ENCODE measurements around the gene APOB. TPM values are rescaled to one million over a fixed set of nuclear protein-coding genes. Genes with fewer than 3 reads are reported as not detected.

APOB gene
- total and polyA plus RNA-seq, 2 of the 13 experiments (the other 11 are each of a cell fraction or from before 2014, with no cell fraction given): 1,569 to 2,515 TPM

GRCh38 chr2:21005700-21006422 is 38.0 kb downstream of the APOB start (continued):
- TF ChIP-seq ZIK1 (CRISPR knock-in tag; IDR thresholded peaks at IDR 0.05; ENCODE audit: borderline replicate concordance, low read depth): no peak
- TF ChIP-seq NR0B2 (CRISPR knock-in tag; IDR thresholded peaks at IDR 0.05): no peak
- no peak for TF ChIP-seq PTBP1 (IDR thresholded peaks at IDR 0.05; ENCODE audit: low read depth, low read length, poor library complexity, severe bottlenecking)
- no peak for TF ChIP-seq ZFY (CRISPR knock-in tag; IDR thresholded peaks at IDR 0.05)
- TF ChIP-seq POLR2A (IDR thresholded peaks at IDR 0.05; ENCODE audit: insufficient read depth in 1 of 2, low read depth in 2 of 2, low read length in 2 of 2): peak; percentile 61 to 76
- TF ChIP-seq KDM5A (IDR thresholded peaks at IDR 0.05; ENCODE audit: borderline replicate concordance, low read length): no peak
- no peak for TF ChIP-seq LBX2 (CRISPR knock-in tag; IDR thresholded peaks at IDR 0.05; ENCODE audit: borderline replicate concordance)
- 0 out of 2 replicates have a peak, but pooled peaks have one; percentile 28 for TF ChIP-seq ZBTB44 (CRISPR knock-in tag; IDR thresholded peaks at IDR 0.05)
- no peak for TF ChIP-seq ZNF7 (CRISPR knock-in tag; IDR thresholded peaks at IDR 0.05)
- TF ChIP-seq PCBP2 (optimal IDR thresholded peaks at IDR 0.05; ENCODE audit: low read depth, low read length, poor library complexity, severe bottlenecking): no peak
- TF ChIP-seq ZNF687 (CRISPR knock-in tag; IDR thresholded peaks at IDR 0.05): no peak
- TF ChIP-seq TRIM22 (IDR thresholded peaks at IDR 0.05): no peak
- TF ChIP-seq KDM5B (CRISPR knock-in tag; IDR thresholded peaks at IDR 0.05; ENCODE audit: borderline replicate concordance): no peak
- no peak for TF ChIP-seq E2F2 (CRISPR knock-in tag; IDR thresholded peaks at IDR 0.05; ENCODE audit: borderline replicate concordance)
- no peak; the same call in 1 of the 2 replicates for TF ChIP-seq RNF219 (CRISPR knock-in tag; IDR thresholded peaks at IDR 0.05)
- no peak for TF ChIP-seq ZNF850 (CRISPR knock-in tag; conservative IDR thresholded peaks at IDR 0.05)
- no peak; the same call in 1 of the 2 replicates for TF ChIP-seq ZNF878 (CRISPR knock-in tag; IDR thresholded peaks at IDR 0.05)

All from HepG2 (cell line).